D721Med (cell line): Measurements from ENCODE around the gene DVL2.

ENCODE experiments used
- DNase-seq: peaks from one replicate; pipeline ENCODE4 v3.0.0; 2011; ENCODE audit warnings: low spot score; ENCODE audit not compliant: insufficient read length
- FAIRE-seq: peaks from 2 replicates; lab custom pipeline; 2011; peaks lifted over from hg19 to GRCh38; lab: Jason Lieb, UNC
- TF ChIP-seq, protein P1 (sequence below): IDR thresholded peaks from 2 replicates; pipeline ENCODE4 v1.5.1; 2012; ENCODE audit warnings: mild to moderate bottlenecking, control low read depth; ENCODE audit not compliant: insufficient read depth; ENCODE audit errors: missing control alignments

Gene DVL2

DNA sequence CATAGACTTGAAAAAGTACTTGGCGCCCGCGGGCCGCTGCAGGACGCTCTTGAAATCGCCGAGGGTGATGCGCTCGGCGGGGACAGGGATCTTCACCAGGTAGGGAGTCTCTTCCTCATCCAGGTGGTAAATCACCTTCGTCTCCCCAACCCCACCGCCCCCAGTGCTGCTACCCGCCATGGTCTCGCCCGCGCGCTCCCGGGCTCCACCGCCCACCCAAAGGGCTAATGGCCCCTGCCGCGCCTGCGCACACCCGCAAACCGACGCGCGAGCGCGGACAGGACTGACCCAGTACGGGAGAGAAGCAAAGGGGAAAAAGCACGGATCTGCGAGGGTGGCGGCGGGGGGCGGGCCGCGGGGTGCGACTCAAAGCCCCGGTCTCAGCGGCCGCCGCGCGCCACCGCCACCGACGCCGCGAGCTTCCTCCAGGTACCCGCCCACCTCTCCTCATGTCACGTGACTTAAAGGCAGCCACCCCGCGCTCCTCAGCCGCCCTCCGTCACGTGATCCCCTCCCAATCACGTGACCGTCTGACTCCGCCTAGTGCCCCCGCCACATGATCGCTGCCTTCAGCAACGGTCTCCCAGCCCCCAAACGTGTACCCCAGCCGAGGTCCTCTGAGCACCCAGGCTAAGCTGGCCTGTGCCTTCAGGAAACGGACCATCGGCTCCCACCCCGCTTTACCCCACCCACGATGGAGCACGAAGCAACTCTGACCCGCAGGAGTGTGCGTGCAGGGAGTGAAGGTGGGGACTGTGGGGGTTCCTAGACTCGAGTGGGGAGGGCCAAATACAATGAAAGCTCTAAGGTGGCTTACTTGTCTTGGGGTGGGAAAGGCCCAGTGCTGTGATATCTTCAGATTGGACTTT lies at the start of gene DVL2:
Gene DVL2 (minus strand): TSS at position 435 of the 869 bp plus-strand sequence. CDS start 255 bp downstream, at position 180.
- FAIRE-seq, result no peak

DNA sequence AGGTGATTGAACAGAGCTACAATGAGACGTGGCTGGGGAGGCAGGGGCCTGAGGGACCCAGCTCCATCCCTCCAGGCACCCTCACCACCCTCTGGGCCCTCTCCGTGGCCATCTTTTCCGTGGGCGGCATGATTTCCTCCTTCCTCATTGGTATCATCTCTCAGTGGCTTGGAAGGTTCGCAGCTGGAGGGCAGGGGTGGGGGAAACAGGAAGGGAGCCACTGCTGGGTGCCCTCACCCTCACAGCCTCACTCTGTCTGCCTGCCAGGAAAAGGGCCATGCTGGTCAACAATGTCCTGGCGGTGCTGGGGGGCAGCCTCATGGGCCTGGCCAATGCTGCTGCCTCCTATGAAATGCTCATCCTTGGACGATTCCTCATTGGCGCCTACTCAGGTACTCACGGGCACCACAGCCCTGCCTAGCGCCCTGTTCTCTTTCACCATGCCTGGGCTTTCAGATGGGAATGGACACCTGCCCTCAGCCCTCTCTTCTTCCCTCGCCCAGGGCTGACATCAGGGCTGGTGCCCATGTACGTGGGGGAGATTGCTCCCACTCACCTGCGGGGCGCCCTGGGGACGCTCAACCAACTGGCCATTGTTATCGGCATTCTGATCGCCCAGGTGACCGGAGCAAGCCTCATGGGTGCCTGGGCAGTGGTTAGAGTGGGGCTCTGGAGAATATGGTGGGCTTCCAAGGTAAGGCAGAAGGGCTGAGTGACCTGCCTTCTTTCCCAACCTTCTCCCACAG lies 49.3 kb upstream of the DVL2 start:
- no peak for FAIRE-seq
- TF ChIP-seq, protein P1, sequence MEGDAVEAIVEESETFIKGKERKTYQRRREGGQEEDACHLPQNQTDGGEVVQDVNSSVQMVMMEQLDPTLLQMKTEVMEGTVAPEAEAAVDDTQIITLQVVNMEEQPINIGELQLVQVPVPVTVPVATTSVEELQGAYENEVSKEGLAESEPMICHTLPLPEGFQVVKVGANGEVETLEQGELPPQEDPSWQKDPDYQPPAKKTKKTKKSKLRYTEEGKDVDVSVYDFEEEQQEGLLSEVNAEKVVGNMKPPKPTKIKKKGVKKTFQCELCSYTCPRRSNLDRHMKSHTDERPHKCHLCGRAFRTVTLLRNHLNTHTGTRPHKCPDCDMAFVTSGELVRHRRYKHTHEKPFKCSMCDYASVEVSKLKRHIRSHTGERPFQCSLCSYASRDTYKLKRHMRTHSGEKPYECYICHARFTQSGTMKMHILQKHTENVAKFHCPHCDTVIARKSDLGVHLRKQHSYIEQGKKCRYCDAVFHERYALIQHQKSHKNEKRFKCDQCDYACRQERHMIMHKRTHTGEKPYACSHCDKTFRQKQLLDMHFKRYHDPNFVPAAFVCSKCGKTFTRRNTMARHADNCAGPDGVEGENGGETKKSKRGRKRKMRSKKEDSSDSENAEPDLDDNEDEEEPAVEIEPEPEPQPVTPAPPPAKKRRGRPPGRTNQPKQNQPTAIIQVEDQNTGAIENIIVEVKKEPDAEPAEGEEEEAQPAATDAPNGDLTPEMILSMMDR, result no peak
- peak; percentile 15 for DNase-seq

More for the DNA sequence above, at the start of gene DVL2:
- DNase-seq, result peak; percentile 99
- TF ChIP-seq, protein P1, result no peak

DNA sequence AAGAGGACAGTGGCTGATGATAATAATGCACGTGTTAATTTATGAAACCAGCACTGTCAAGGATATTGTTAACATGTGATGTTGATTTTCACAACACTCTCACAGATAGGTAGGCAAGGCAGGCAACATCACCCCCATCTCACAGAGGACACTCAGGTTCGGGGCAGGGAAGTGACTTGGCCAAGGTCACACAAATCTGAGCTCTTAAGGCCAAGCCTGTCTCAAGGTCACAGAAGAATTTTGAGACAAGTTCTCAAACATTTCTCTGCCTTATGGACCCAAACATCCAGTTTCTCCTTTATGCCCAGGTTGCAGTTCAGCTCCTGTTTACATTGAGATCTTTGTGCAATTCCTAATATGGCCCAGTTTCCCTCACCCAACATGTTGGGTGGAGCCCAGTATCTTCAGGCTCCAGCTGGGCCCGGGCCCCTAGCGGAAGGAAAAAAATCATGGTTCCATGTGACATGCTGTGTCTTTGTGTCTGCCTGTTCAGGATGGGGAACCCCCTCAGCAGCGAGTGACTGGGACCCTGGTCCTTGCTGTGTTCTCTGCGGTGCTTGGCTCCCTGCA lies 48.5 kb upstream of the DVL2 start:
- TF ChIP-seq, protein P1, result no peak
- DNase-seq, result peak; percentile 12
- no peak for FAIRE-seq

DNA sequence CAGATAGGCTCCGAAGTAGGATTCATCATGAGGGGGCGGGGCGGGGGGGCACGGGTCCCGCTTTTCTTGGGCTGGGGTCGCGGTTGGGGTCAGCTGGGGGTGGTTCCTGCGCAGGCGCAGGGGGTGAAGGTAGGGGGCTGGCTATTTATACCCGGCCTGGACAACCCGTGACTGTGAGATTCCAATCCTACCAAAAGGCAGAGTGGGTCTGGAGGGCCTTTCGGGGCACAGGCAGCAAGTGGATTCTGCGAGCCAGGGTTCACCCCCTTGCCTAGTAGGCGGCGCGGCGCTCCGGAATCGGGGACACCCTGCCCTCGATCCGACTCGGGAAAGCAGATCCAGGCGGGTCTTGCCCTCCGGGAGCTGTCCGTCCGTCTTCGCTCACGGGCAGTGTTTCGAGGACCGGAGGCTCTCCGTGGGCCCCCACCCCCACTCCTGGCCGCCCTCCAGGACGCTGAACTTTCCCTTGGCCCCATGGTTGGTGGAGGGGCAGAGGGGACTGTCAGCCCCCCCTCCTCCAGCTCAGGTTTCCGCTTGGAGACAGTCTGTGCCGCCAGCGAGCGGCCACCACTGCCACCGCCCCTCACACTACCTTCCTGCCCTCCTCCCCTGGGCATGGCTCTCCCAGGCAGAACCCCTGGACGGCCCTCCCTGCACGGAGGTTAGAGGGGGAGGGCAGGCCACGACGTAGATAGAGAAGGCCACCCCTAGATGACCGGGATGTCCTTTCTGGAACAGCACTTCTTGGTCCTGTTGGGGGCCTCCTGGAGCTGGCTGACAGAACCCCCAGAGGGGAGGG lies 47.8 kb upstream of the DVL2 start:
- TF ChIP-seq, protein P1, result no peak
- peak; percentile 47 for DNase-seq
- FAIRE-seq, result no peak

DNA sequence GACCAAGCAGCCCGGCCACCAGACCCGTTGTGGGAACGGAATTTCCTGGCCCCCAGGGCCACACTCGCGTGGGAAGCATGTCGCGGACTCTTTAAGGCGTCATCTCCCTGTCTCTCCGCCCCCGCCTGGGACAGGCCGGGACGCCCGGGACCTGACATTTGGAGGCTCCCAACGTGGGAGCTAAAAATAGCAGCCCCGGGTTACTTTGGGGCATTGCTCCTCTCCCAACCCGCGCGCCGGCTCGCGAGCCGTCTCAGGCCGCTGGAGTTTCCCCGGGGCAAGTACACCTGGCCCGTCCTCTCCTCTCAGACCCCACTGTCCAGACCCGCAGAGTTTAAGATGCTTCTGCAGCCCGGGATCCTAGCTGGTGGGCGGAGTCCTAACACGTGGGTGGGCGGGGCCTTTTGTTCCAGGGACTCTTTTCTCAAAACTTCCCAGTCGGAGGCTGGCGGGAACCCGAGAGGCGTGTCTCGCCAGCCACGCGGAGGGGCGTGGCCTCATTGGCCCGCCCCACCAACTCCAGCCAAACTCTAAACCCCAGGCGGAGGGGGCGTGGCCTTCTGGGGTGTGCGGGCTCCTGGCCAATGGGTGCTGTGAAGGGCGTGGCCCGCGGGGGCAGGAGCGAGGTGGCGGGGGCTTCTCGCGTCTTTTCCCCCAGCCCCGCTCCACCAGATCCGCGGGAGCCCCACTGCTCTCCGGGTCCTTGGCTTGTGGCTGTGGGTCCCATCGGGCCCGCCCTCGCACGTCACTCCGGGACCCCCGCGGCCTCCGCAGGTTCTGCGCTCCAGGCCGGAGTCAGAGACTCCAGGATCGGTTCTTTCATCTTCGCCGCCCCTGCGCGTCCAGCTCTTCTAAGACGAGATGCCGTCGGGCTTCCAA lies 47.0 kb upstream of the DVL2 start, which contains the start of gene SLC2A4:
Gene SLC2A4 (plus strand): TSS at position 645 of the 879 bp plus-strand sequence. CDS start 217 bp downstream, at position 862.
- FAIRE-seq (no peak), DNase-seq (peak; percentile 99)
- TF ChIP-seq, protein P1, result no peak

DNA sequence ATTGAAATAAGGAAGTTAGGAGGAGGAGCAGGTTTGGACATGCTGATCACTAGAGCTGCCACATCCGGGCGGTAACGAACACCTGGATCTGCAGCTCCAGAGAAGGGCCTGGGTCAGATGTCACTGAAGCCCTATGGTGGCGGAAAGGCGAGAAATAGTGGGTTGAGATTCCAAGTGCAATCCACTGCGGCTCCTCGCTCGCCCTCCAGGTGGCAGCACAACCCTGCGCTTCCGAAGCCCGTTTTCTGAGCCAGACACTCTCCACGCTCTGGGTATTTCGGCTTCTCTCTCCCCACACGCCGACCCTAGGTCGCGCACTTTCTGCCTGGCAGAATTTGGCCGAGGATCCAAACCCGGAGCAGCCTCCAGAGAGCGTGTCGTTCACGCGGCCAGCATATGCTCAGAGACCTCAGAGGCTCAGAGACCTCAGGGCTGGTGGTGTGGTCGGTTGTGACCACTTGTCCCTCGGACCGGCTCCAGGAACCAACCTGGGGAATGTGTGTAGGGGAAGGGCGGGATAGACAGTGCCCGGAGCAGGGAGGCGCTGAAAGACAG lies 46.3 kb upstream of the DVL2 start:
- DNase-seq (peak; percentile 74), FAIRE-seq (no peak)
- TF ChIP-seq, protein P1, result peak; percentile 47
